Right lobe of liver (tissue), 6 donors: ENCODE results near the gene BABAM1. TPM values are rescaled to one million over a fixed set of nuclear protein-coding genes. Genes with fewer than 3 reads are reported as not detected.
"Not testable (repeated sequence)": the region's sequence is repeated elsewhere in the genome, so short reads cannot be mapped to it uniquely, and the experiment has no call there.

Experiments
- ATAC-seq, 4 donors: fragments of 200-7000 bp; cut with Tn5 transposase; one replicate each; pipeline ENCODE4 v1.9.1; 2020; ENCODE audit warnings: mild to moderate bottlenecking in 4 of 4, moderate library complexity in 4 of 4
- DNase-seq, 3 donors: peaks; one replicate each; pipeline ENCODE4 v3.0.0-alpha.2; 2020
- H3K27ac ChIP-seq, 3 donors: fragments of 200-600 bp; one replicate each; pipeline ENCODE4 v1.8.0; 2022
- H3K27me3 ChIP-seq, 2 donors: fragments of 200-600 bp; one replicate each; pipeline ENCODE4 v1.8.0; 2022
- H3K36me3 ChIP-seq, 4 donors: fragments of 200-600 bp; sonication (generic) in 1 of 4; one replicate each; pipeline versions ENCODE4 v1.5.1 to v1.8.0; 2017 to 2022; ENCODE audit warnings: control low read depth in 1 of 4
- H3K4me1 ChIP-seq, 4 donors: fragments of 200-600 bp; sonication (generic) in 1 of 4; one replicate each; pipeline versions ENCODE4 v1.5.1 to v1.8.0; 2017 to 2022; ENCODE audit warnings: control low read depth in 1 of 4
- H3K4me3 ChIP-seq, 3 donors: fragments of 200-600 bp; one replicate each; pipeline ENCODE4 v1.8.0; 2022
- H3K9me3 ChIP-seq, 4 donors: fragments of 200-600 bp; sonication (generic) in 1 of 4; one replicate each; pipeline versions ENCODE4 v1.5.1 to v1.8.0; 2017 to 2022; ENCODE audit warnings: control low read depth in 1 of 4
- POLR2A ChIP-seq: fragments of 450-650 bp; IDR thresholded peaks from one replicate; pipeline ENCODE4 v1.6.1; 2017; ENCODE audit warnings: antibody characterized with exemption, mild to moderate bottlenecking
- WGBS: methylation state at CpG from one replicate; pipeline ENCODE4 v1.1.6; 2018; ENCODE audit warnings: low coverage, low lambda C conversion rate; ENCODE audit not compliant: insufficient coverage; ENCODE audit errors: missing lambda C conversion rate; 5-methylcytosine and 5-hydroxymethylcytosine counted together
- intact Hi-C, 2 donors: fragments of 100-400 bp; cut with DNase I; formaldehyde crosslinking; loops; one replicate each; pipeline versions ENCODE4 v1.11.2 to v1.14.1; 2022
- total RNA-seq, 6 experiments: library from RNA; depleted of rRNA in 2 of 6; stranded (reverse); fragments of >200 nt in 2 of 6; fragmentation: NEBNext Ultra II Directional in 3 of 6; extraction: Animal tissue kit (Norgen Biotek cat#: 25700) in 3 of 6; gene quantifications; one replicate each; pipeline versions ENCODE4 v1.1.0 to v1.2.4, GENCODE V29; 2016 to 2023
- TF ChIP-seq, protein P1 (sequence below), 4 donors: fragments of 200-600 bp in 3 of 4; fragments of 450-650 bp in 1 of 4; IDR thresholded peaks; one replicate each; pipeline versions ENCODE4 v1.5.1 to v1.8.0; 2016 to 2022; ENCODE audit warnings: antibody characterized with exemption in 4 of 4, mild to moderate bottlenecking in 2 of 4
- donor health status: DM: no; HTN: yes; CAD: no.
- donor health status: DM: no; HTN: no; CAD: no.
- donor health status: DM: no; HTN: no; CAD: no.
- donor health status: DM: no; HTN: yes; CAD: no.
- donor health status: DM: no; HTN: yes; CAD: no.

Gene BABAM1
- total RNA-seq, 6 experiments from 2014 or later, result 29.2 to 51.3 (median 37.9) TPM

GRCh38 chr19:17266026-17266425 is 1.2 kb upstream of the BABAM1 start:
- intact Hi-C loops, result no loop called here
- H3K4me3 ChIP-seq, result no peak overlapping the region
- H3K27ac ChIP-seq, result no peak overlapping the region
- H3K4me1 ChIP-seq, result peaks cover 0 to 6% (median 3%) of the 10 kb centered on the region in 4 donors
- no peaks in the 10 kb centered on the region for H3K27me3 ChIP-seq
- no peaks in the 10 kb centered on the region for H3K9me3 ChIP-seq
- no peak for ATAC-seq
- no peak for TF ChIP-seq POLR2A
- TF ChIP-seq, protein P1, sequence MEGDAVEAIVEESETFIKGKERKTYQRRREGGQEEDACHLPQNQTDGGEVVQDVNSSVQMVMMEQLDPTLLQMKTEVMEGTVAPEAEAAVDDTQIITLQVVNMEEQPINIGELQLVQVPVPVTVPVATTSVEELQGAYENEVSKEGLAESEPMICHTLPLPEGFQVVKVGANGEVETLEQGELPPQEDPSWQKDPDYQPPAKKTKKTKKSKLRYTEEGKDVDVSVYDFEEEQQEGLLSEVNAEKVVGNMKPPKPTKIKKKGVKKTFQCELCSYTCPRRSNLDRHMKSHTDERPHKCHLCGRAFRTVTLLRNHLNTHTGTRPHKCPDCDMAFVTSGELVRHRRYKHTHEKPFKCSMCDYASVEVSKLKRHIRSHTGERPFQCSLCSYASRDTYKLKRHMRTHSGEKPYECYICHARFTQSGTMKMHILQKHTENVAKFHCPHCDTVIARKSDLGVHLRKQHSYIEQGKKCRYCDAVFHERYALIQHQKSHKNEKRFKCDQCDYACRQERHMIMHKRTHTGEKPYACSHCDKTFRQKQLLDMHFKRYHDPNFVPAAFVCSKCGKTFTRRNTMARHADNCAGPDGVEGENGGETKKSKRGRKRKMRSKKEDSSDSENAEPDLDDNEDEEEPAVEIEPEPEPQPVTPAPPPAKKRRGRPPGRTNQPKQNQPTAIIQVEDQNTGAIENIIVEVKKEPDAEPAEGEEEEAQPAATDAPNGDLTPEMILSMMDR (IDR thresholded peaks at IDR 0.05), result no peak
- no peak for DNase-seq
- H3K36me3 ChIP-seq, result peaks cover 0 to under 1% (median 0%) of the 10 kb centered on the region in 4 donors
- WGBS, result 86% methylated on average over 7 of the region's 7 CpGs

DNA sequence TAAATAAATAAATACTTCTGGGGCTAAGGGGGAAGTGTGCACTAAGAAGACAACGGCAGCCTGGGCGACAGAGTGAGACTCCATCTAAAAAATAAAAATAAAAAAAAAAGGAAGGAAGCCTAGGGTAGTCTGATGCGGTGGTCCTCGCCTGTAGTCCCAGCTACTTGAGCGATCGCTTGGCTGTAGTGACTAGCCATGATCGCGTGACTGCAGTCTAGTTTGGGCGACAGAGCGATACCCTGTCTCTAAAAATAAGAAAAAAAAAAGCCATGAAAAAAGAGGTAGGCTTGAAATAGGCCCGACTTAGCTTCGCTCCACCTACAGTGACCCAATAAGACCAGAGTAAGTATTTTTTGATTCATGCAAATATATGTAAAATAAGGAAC is 661 bp upstream of the BABAM1 start:
- WGBS, result 65% methylated on average over 12 of the region's 12 CpGs
- Histone ChIP-seq H3K36me3 (peaks cover 0 to 6% (median 1%) of the 10 kb centered on the region in 4 donors), H3K27me3 (no peaks in the 10 kb centered on the region), H3K27ac (no peak overlapping the region), H3K4me3 (no peak overlapping the region), H3K4me1 (peaks cover 0 to 6% (median 3%) of the 10 kb centered on the region in 4 donors), H3K9me3 (no peaks in the 10 kb centered on the region)
- DNase-seq (no peak), ATAC-seq (no peak)
- intact Hi-C loops, result no loop called here
- TF ChIP-seq, protein P1 (IDR thresholded peaks at IDR 0.05), result no peak
- TF ChIP-seq POLR2A, result no peak

DNA sequence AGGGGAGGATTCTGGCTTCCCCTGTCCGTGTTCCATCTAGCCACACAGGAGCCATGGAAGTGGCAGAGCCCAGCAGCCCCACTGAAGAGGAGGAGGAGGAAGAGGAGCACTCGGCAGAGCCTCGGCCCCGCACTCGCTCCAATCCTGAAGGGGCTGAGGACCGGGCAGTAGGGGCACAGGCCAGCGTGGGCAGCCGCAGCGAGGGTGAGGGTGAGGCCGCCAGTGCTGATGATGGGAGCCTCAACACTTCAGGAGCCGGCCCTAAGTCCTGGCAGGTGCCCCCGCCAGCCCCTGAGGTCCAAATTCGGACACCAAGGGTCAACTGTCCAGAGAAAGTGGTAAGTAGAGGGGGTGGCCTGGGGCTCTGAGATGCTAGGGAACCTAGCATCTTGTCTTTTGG is 1.5 kb downstream of the BABAM1 start:
- no peaks in the 10 kb centered on the region for H3K27me3 ChIP-seq
- 88% methylated on average over 6 of the region's 13 CpGs for WGBS
- TF ChIP-seq POLR2A, result no peak
- TF ChIP-seq, protein P1 (IDR thresholded peaks at IDR 0.05), result no peak
- no peak overlapping the region for H3K27ac ChIP-seq
- ATAC-seq (no peak), DNase-seq (no peak)
- intact Hi-C loops, result no loop called here
- H3K36me3 ChIP-seq, result peaks cover 0 to 11% (median 2%) of the 10 kb centered on the region in 4 donors
- H3K4me3 ChIP-seq, result no peak overlapping the region
- H3K4me1 ChIP-seq, result peaks cover 0 to 6% (median 3%) of the 10 kb centered on the region in 4 donors
- H3K9me3 ChIP-seq, result no peaks in the 10 kb centered on the region

- WGBS, result 93% methylated on average over 2 of the region's 3 CpGs
- intact Hi-C loops, H3K27me3 ChIP-seq, H3K4me1 ChIP-seq, DNase-seq, ATAC-seq, H3K9me3 ChIP-seq, H3K4me3 ChIP-seq, H3K27ac ChIP-seq: not testable (repeated sequence)
- peaks cover 0 to 33% (median 4%) of the 10 kb centered on the region in 4 donors for H3K36me3 ChIP-seq
Observed at GRCh38 chr19:17274892-17275291, 7.6 kb downstream of the BABAM1 start.

DNA sequence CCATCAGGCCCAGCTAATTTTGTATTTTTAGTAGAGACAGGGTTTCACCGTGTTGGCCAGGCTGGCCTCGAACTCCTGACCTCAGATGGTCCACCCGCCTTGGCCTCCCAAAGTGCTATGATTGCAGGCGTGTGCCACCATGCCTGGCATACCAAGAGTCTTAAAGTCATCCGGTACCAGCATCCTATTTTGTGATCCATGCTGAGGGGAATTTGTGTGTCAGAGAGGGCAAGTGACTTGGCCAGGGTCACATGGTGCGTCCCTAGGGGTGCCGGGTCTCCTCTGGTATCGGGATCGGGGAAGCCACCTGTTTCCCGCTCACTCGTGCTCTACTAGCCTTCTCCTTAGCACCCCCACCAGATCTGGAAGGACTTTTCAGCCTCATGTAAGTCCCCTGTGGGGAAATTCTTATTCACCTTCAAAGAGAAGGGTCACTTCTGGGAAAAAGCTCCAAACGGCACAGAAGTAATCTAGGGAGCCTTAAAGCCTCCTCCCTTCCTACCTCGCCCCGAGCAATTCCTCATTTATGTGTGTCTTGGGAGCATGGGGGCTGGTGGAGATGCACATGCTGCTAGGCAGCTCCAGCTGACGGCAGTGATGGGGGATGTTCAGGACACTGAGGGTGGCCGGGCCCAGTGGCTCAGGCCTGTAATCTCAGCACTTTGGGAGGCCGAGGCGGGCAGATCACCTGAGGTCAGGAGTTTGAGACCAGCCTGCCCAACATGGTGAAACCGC is 8.4 kb downstream of the BABAM1 start:
- Histone ChIP-seq H3K36me3 (peaks cover 0 to 33% (median 4%) of the 10 kb centered on the region in 4 donors), H3K4me1 (no peaks in the 10 kb centered on the region), H3K9me3 (no peaks in the 10 kb centered on the region), H3K27me3 (no peaks in the 10 kb centered on the region), H3K27ac (no peak overlapping the region), H3K4me3 (no peak overlapping the region)
- WGBS, result 89% methylated on average over 12 of the region's 19 CpGs
- no peak for TF ChIP-seq POLR2A
- TF ChIP-seq, protein P1 (IDR thresholded peaks at IDR 0.05), result no peak
- DNase-seq (no peak), ATAC-seq (no peak)
- intact Hi-C loops, result no loop called here
